MM.1S (cell line): Measurements from ENCODE around the gene WHRN.

ENCODE experiments used
- CTCF ChIP-seq: fragments of 300-600 bp; sonication (generic); IDR thresholded peaks from 2 replicates; pipeline ENCODE4 v1.5.1; 2016; ENCODE audit warnings: antibody characterized with exemption, low read length, mixed read lengths
- EZH2 ChIP-seq: fragments of 300-600 bp; sonication (generic); optimal IDR thresholded peaks from 2 replicates; pipeline ENCODE3; 2017; ENCODE audit warnings: low read depth, mild to moderate bottlenecking, antibody characterized with exemption, low read length, mixed read lengths
- EZH2phosphoT487 ChIP-seq: fragments of 300-600 bp; sonication (generic); IDR thresholded peaks from 2 replicates; pipeline ENCODE4 v1.6.1; 2018; ENCODE audit warnings: antibody characterized with exemption, low read length

- TF ChIP-seq CTCF (no peak), EZH2 (no peak), EZH2phosphoT487 (no peak)
Observed at GRCh38 chr9:114459464-114459863, 45.8 kb downstream of the WHRN start.
